GM18508 (cell line): ENCODE results near the gene NINJ1.

Experiments
- ATAC-seq: cut with Tn5 transposase; IDR thresholded peaks from one replicate; pipeline ENCODE4 v1.9.1; 2021; ENCODE audit warnings: moderate number of reproducible peaks; ENCODE audit not compliant: insufficient read depth, unreplicated experiment

NINJ1 gene, protein sequence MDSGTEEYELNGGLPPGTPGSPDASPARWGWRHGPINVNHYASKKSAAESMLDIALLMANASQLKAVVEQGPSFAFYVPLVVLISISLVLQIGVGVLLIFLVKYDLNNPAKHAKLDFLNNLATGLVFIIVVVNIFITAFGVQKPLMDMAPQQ

DNA sequence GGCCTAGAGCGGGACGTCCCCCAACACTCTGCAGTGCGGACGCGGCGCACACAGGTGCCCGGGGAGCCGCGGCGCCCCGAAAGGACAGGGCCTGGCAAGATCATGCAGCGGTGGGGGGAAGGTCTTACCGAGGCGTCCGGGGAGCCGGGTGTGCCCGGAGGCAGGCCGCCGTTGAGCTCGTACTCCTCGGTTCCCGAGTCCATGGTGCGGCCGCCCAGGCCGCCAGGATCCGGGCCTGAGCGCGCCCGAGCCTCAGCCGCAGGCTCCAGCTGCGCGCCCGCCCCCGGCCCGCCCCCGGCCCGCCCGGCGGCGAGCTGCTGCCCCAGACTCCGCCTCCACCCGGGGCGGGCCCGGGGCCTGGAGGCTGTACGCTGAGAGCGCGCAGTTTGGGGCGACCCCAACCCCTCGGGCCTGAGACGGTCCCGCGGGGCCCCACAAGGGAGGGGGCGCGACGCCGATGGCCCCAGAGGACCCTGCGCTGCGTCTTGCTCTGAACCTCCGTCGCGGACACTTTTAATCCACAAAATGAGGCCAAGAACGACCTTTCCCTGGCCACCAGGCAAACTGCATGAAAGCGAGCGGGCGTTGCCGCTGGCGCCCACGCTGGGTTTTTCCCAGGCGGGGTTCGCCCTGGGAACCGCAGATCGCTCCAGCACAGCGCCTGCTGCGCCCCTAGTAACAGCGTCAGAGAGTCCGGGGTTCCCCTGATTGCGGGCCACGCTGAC, at the start of gene NINJ1:
Gene NINJ1 (minus strand): TSS at position 237 of the 725 bp plus-strand sequence. CDS start 34 bp downstream, at position 203.
- ATAC-seq = peak; percentile 38

DNA sequence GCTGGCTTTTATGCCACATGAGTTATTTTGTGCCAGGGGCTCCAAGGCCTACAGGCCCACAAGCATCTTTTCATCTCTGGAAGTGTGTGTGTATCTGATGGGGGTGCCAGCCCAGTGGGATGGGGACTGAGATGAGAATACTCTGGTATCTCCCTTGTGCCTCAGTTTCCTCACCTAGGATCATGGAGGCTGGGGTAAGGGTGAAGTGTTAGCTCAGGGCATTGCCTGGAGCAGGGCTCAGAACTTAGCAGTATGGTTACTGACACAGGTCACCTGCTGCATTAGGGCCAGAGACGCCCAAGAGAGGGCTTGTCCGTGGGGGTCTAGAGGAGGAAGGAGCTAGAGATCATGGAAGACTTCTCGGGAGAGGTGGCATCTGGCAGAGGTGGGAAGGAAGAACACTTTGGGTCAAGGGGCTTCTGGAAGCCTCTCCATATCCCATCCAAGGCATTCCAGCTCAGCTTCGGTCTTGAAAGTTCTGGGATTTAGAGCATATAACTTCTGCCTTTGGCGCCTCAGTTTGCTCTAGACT, 49.1 kb upstream of the NINJ1 start:
- ATAC-seq = no peak

DNA sequence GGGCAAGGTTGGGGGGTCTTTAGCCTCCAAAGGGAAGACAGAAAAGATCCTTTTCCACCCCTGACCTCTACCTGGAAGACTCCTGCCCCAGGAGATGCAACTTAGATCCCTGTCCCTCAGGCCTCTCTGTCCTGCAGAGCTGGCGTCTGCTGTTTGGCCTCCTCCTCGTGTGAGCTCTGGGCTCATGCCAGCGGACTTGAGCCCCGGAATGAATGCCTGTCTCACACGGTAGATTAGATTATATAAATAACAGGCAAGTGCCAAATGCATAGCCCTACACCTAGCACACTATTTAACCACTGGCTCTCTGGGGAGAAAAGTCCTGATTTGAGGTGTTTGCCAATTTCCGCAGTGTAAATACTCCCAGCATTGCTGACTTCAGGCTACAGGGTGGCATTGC, 48.5 kb upstream of the NINJ1 start:
- ATAC-seq = no peak

DNA sequence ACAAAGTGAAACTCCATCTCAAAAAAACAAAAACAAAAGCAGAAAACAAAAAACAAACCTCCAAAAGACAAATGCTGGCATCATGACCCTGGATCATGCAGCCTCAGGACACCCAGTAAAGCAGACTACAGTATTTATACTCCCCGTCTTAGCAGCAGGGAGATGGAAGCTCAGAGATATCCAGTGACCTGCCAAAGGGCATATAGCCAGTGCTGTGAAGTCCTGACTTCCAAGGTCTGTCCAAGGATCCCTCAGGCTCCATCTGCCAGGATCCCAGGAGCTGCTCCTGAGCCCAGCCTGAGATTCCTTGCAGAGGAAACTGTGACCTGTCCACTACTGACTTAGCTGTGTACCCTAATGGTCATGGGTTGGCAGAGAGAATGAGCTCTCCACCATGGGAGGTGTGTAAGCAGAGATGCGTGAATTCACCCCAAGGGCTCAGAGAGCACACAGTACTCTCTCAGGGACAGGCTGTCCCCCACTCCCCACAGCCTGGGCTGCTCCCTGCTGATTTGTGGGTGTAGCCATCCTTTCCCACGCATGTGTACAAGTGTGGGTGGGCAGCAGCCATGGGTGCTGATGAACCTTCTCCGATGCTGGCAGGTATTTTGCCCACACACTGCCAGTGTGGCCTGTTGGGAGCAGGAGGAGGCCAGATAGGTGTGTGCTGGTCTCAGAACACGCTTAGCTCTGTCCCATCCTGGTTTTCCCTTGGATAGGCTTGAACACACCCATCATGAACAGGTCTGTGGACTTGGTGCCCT, 47.8 kb upstream of the NINJ1 start:
- no peak for ATAC-seq

DNA sequence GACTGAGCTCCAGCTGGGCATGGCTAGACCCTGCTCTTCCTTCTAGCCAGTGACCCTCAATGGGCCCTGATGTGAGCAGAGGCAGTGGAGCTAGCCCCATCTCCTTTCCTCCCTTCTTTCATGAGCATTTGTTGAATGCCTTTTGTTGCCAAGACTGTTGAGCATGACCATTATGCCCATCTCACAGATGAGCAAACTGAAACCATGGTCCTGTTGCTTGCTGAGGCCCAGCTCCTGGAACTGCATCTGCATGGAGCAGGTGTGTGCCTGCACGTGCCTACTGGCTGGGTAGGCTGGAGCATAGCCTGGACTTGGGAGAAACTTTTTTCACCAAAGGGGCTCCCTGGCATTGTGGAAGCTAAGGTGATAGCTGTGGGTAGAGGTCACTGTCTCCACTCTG, 46.9 kb upstream of the NINJ1 start:
- ATAC-seq = no peak

DNA sequence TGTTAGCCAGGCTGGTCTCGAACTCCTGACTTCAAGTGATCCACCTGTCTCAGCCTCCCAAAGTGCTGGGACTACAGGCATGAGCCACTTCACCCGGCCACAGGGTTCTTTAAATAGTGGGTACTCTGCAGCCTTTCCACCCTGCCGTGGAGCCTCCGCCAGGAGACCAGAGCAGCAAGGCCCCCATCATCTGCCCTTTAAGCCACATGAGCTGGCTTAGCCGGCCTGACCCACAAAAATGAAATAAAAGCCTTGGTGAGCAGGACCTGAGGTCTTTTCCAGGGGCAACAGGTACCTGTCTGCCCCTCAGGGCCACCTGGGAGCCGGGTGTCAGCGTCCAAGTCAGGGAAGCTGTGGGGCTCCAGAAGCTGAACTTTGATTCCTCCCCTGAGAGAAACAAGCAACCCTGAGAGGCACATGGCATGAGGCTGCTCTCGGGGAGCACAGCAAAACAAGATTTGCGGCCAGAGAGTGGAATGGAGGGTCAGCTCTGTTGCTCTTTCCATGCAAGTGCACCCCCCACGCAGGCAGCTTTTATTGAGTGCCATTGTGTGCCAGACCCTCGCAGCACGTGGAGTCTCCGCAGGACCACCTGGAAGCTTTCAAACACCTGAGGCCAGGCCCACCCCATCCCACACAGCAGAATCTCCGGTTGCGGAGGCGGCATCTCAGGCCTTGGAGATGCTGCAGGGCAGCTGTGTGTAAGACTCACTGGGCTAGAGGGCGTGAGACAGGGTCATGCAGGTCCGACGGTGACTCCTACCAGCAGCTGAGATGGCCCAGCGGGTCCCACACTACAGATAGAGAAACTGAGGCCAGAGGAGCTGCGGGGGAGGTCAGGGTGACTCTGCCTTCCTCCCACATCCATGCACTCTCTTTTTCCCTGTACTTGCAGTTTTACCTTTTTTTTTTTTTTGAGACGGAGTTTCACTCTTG, 45.1 kb upstream of the NINJ1 start:
- no peak for ATAC-seq

DNA sequence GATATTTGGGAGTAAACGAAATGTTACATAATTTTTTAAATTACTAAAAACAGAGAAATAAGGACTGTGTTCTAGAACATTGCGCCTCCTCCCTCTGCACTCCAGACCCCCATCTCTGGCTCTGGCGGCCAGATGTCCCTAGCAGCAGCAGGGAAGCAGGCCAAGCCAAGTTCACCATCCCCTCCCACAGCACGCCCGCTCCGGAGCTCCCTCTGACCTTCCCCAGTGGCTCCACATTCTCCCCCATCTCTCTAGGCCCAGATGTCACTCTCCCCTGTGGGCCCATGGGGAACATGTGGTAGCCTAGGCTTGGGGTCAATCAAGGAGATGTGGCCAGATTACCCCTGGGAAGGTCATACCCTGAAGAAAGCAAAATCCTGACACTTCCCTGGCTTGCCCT, 43.6 kb upstream of the NINJ1 start:
- no peak for ATAC-seq

DNA sequence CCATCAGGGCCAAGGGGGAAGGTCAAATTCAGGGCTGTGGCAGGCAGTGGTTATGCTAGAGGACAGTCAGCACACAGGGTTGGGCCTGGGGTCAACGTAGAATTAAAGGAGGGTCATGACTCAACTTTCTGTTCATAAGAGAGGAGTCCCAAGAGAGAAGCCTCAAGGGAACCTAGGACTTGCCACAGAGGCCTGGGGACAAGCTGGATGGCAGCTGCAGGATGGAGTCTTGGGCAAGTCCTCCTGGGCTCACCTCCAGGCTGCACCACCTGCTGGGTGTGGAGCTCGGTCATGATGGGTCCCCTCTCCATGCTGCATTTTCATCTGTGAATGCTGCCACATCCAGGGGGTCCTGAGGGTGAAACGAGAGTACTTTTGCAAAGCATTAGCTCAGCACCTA, 40.9 kb upstream of the NINJ1 start:
- no peak for ATAC-seq

DNA sequence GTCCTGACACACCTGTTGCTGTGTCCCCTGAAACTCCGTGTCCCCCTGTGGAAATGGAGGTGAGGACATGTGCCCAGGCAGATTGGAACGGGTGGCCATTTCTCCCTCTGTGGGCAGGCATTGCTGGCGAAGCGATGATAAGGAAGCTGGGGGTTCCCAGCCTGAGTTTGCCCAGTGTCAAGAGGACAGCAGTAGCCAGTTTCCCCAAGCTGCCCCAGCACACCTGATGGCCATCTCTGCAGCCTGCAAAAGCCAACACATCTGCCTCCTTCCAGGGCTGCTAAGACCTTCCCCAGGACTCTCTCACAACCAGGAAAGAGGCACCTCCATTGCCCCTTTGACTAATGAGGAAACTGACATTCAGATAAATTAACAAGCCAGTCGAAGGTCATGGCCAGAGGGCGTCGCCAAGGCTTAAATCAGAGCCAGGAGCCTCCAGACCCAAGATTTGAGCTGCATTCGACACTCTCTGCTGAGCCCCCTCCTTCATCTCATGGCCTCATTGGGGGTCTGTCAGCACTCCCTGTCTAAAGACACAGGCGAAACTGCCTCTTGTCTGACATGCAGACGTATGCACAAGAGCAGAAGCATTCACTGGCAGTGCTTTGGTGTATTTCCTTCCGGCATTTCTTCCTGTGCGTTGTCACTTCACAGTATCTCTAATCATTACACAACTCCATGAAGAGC, 39.5 kb upstream of the NINJ1 start:
- ATAC-seq = no peak

DNA sequence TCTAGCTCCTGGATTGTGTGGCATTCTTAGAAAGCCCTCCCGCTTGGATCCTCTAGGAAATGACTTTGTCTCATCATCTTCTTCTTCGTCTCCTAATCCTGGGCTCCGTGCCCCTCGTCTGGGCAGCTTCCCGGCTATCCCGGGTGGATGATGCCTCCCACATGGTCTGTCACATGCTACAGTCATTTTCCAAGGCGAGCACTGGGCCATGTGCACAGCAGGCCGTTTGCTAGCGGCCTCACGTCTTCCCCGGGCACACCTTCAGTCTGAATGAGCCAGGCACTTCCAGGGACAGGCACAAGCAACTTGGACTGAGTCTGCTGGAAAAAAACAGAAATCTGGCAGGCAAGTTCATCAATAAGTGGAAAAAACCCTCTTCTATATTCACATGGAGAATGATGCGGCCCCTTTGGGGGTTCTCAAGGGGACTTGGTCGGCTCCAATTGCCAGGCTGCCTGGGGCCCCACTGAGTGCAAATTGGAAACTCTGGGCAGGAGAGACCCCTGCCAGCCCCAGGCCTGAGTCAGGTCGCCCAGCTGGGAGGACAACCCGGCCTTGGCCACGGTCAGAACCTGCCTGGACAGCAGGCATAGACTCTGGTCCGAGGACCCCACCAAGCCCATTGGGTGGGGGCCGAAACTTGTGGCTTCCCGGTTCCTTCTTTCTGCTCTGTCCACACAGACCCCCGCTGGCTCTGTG, 38.8 kb upstream of the NINJ1 start:
- ATAC-seq = no peak

DNA sequence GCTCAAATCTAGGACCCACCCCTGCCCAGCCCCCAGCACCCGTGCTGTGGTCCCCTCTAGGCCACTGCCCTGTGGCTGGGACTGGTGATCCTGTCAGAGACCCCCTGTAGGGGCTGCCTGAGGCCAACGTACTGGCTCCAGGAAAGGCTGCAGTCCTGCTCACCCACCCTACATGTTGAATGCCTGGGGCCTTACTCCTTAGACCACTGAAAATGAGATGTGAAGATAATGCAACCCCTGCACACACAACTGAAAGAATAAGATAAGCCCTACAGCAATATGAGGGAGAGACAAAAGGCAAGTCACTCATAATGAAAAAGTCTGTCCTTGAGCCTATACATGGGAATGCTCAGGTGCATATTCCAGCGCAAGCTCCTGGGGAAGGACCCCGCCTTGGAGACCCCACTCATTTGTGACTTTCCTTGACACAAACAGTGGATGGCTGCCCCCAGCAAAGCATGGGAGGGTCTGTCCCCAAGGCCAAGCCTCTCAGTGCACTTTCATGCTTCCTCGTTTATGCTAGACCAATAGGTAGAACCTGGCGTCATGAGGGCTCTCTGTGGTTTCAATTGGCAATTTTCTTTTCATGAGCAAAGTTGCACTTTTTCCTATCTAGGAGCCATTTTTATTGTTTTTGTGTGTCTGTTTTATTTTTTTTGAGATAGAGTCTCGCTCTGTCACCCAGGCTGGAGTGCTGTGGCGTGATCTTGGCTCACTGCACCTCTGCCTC, 37.4 kb upstream of the NINJ1 start:
- no peak for ATAC-seq

DNA sequence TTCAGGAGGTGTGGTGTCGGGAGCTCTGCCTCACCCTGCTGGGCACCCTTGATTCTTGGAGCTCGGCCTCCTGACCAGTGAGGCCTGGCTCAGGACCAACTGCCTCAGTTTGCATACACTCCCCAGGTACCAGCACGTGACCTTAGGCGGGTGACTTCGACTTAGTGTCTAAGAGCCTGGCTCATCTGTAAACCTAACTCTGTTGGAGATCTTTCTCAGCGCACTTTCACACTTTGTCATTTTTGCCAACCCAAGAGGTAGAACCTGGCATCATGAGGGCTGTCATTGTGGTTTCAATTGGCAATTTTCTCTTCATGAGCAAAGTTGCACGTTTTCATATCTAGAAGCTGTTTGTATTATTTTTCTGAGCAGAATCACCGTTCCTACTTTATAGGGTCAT, 36.5 kb upstream of the NINJ1 start:
- ATAC-seq = no peak

DNA sequence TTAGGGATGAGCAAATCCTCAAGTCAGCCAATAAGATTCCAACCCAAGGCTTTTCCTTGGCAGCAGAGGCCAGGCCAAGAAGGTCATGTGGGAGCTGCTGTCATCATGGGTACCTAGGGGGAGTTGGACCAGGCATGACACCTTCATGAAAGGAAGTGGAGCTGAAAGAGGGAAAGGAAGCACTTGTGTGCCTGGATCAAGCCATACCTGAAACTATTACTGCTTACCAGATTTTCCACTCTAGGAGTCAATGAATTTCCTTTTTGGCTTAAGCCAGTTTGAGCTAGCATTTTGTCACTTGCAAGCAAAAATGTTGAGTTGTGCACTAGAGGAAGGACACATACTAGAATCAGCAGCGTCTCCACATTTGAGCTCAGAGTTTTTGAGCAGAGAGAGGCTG, 35.4 kb upstream of the NINJ1 start:
- ATAC-seq = no peak

DNA sequence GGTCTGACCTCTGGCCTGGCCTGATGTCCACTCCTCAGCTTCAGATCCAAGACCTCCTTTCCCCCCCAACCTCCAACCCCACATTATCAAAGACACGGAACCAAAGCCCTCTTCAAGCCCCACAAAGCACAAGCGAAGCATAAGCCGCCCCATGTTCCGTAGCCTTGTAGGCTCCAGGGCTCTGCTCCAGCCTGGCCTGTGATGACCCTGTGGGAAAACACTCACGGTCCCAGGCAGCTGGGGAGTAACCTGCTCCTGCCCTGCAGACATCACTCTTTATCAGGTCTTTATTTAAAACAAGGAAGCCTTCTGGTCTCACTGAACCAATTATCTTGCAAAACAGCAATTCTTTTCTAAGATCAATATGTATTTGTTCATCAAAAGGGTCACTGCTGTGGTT, 34.5 kb upstream of the NINJ1 start:
- ATAC-seq = no peak

DNA sequence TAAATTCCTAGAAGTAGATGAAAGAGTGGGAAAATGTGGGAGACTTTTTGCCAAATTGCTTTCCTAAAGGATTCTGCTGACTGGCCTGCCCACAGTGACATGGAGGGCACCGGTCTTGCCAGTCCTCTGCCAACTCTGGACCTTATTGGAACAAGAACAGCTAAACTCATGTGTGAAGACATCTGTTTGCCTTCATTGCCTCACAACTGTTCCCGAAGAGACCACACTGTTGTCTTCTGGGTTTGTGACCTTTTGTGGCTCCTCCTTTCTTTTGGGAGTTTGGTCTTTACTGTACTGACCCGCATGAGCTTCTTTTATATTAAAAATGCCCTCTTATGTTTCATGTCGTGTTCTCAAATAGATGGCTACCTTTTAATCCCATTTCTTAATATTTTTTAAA, 33.8 kb upstream of the NINJ1 start:
- ATAC-seq = no peak

DNA sequence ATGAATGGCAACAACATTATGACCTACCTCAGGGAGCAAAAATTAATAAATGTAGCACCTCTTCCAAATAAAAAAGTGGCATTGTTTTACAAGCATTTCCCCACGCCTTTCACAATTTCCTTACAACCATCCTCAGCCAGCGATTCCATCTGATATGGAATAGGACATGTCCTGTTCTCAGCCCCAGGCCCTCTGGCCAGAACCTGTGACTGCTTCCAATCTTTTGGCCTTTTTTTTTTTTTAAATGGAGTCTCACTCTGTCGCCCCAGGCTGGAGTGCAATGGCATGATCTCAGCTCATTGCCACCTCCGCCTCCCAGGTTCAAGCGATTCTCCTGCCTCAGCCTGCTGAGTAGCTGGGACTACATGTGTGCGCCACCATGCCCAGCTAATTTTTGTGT, 33.1 kb upstream of the NINJ1 start:
- no peak for ATAC-seq

DNA sequence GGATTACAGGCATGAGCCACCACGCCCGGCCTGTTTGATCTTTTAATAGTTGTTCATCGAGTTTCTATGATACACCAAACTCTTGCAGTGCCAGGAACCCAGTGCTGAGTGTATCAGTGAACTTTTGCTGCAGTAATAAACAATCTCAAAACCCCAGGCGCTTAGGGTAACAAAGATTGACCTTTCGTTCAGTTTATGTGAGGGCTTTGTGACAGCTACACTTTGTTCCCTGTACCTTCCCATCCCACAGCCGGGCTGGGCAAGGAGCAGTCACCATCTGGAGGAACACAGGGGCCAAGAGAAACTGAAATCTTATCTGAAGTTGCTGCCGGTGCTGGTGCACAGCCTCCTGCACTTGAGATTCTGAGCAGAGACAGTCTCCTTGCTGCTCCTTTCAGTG, 32.6 kb upstream of the NINJ1 start:
- no peak for ATAC-seq

DNA sequence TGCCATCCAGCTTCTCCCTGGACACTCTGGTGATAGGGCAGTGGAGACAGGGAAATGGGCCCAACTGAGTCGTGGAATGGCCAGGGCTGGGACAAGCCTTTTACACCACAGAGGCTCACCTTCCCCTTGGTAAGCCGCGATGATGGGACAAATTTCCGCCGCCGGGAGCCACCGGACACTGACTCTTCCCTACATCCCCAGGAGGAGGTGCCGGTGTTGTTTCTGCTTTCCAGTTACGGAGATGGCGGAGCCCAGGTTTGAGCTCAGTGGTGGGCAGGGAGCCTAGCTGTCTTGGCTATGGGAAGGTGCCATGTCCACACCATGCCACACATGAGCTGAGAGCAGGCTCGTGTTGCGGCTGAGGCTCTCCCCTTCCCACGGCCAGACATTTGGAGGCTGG, 30.0 kb upstream of the NINJ1 start:
- ATAC-seq = no peak
